Non-pigmented ciliary epithelial cell (primary cell): Measurements from ENCODE around the gene PDCD7.
"Not testable (repeated sequence)": the region's sequence is repeated elsewhere in the genome, so short reads cannot be mapped to it uniquely, and the experiment has no call there.

Experiments used
- DNase-seq: peaks from one replicate; pipeline ENCODE4 v3.0.0-alpha.2; 2010; ENCODE audit warnings: low read depth

PDCD7 gene

DNA sequence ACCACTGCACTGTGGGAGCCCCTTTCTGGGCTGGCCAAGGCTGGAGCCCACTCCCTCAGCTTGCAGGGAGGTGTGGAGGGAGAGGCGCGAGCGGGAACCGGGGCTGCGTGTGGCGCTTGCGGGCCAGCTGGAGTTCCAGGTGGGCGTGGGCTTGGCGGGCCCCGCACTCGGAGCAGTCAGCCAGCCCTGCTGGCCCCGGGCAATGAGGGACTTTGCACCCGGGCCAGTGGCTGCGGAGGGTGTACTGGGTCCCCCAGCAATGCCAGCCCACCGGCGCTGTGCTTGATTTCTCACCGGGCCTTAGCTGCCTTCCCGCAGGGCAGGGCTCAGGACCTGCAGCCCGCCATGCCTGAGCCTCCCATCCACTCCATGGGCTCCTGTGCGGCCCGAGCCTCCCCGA is 58.7 kb downstream of the PDCD7 start:
- not testable (repeated sequence) for DNase-seq

- no peak for DNase-seq
Measured at GRCh38 chr15:65072617-65073016, 61.0 kb downstream of the PDCD7 start.

GRCh38 chr15:65072027-65072426 is 61.6 kb downstream of the PDCD7 start:
- DNase-seq = no peak

- DNase-seq = no peak
Measured at GRCh38 chr15:65071381-65071811, 62.2 kb downstream of the PDCD7 start.

DNA sequence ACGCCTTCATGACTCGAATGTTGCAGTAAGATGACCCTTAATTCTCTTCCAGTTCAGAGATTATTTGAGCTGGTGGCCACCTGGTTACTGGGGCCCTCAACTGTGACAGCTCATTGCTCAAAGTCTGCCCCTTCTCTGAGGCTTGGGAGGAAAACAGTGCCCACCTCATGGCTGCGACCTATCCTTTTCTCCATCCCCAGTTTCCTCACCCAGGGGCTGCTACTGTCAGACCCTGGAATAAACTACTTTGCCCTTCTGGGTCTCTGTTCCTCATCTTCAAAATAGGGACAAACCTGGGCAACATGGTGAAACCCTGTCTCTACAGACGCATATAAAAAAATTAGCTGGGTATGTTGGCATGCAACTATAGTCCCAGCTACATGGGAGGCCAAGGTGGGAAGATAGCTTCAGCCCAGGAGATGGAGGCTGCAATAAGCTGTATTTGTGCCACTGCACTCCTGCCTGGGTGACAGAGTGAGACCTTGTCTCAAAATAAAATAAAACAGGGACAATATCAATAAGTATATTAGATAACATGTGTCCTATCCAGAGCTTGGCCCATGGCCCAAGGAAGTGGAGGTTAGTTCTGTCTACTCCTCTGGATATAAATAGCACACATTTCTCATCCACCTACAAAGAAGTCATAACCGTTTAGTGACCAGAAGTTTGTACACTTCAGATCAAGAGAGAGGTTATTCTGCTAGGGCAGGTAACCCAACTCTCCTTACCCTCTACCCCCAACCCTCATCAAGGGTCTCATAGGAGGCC is 63.6 kb downstream of the PDCD7 start:
- DNase-seq = no peak

GRCh38 chr15:65069179-65069578 is 64.4 kb downstream of the PDCD7 start:
- DNase-seq = peak; percentile 73

GRCh38 chr15:65068403-65068788 is 65.2 kb downstream of the PDCD7 start:
- DNase-seq = no peak

- DNase-seq = no peak
Measured at GRCh38 chr15:65067645-65068402, 65.8 kb downstream of the PDCD7 start, which contains the start of gene RASL12. Gene RASL12 (minus strand): TSS chr15:65067991. CDS start chr15:65067835, 156 bp downstream.
